Measurements from ENCODE around the gene ARAF. TPM values are rescaled to one million over a fixed set of nuclear protein-coding genes. Genes with fewer than 3 reads are reported as not detected.

Gene ARAF
- total and polyA plus RNA-seq, 2 of the 13 experiments (the other 11 are each of a cell fraction or from before 2014, with no cell fraction given), result 18.0 to 33.1 TPM

GRCh38 chrX:47581731-47582647 is 21.0 kb downstream of the ARAF start, which contains the start of gene TIMP1 (continued):
- TF ChIP-seq DR1 (CRISPR knock-in tag; IDR thresholded peaks at IDR 0.05) (no peak), CCDC6 (CRISPR knock-in tag; IDR thresholded peaks at IDR 0.05) (no peak), ZBTB10 (CRISPR knock-in tag; IDR thresholded peaks at IDR 0.05; ENCODE audit: borderline replicate concordance) (no peak), MAFF (IDR thresholded peaks at IDR 0.05; ENCODE audit: low read depth, low read length) (no peak), ZEB1 (IDR thresholded peaks at IDR 0.05; ENCODE audit: insufficient replicate concordance, low read depth) (no peak), EEA1 (CRISPR knock-in tag; IDR thresholded peaks at IDR 0.05; ENCODE audit: borderline replicate concordance) (no peak), SP140L (CRISPR knock-in tag; IDR thresholded peaks at IDR 0.05; ENCODE audit: borderline replicate concordance) (no peak), ZNF510 (CRISPR knock-in tag; IDR thresholded peaks at IDR 0.05; ENCODE audit: low read depth) (no peak), GABPA (IDR thresholded peaks at IDR 0.05; ENCODE audit: low read depth, low read length) (no peak; the same call in 1 of the 2 replicates), GABPA (CRISPR knock-in tag; IDR thresholded peaks at IDR 0.05; ENCODE audit: low read depth) (peak; percentile 56), TAF1 (CRISPR knock-in tag; IDR thresholded peaks at IDR 0.05) (peak; percentile 38; the same call in 1 of the 2 replicates), IKZF4 (CRISPR knock-in tag; IDR thresholded peaks at IDR 0.05; ENCODE audit: borderline replicate concordance, low read depth, not compliant biosample characterization) (no peak), KLF16 (CRISPR knock-in tag; IDR thresholded peaks at IDR 0.05) (no peak), ZNF234 (CRISPR knock-in tag; conservative IDR thresholded peaks at IDR 0.05) (no peak), TOE1 (CRISPR knock-in tag; IDR thresholded peaks at IDR 0.05) (no peak), TCF7L2 (IDR thresholded peaks at IDR 0.05; ENCODE audit: low read depth, low read length) (no peak), ZNF275 (CRISPR knock-in tag; IDR thresholded peaks at IDR 0.05; ENCODE audit: borderline replicate concordance) (no peak), ZBTB38 (CRISPR knock-in tag; IDR thresholded peaks at IDR 0.05) (no peak), ZNF7 (CRISPR knock-in tag; IDR thresholded peaks at IDR 0.05) (no peak)
- TF ChIP-seq, protein P1, sequence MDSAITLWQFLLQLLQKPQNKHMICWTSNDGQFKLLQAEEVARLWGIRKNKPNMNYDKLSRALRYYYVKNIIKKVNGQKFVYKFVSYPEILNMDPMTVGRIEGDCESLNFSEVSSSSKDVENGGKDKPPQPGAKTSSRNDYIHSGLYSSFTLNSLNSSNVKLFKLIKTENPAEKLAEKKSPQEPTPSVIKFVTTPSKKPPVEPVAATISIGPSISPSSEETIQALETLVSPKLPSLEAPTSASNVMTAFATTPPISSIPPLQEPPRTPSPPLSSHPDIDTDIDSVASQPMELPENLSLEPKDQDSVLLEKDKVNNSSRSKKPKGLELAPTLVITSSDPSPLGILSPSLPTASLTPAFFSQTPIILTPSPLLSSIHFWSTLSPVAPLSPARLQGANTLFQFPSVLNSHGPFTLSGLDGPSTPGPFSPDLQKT (CRISPR knock-in tag; IDR thresholded peaks at IDR 0.05; ENCODE audit: borderline replicate concordance), result no peak
- TF ChIP-seq, protein P2, sequence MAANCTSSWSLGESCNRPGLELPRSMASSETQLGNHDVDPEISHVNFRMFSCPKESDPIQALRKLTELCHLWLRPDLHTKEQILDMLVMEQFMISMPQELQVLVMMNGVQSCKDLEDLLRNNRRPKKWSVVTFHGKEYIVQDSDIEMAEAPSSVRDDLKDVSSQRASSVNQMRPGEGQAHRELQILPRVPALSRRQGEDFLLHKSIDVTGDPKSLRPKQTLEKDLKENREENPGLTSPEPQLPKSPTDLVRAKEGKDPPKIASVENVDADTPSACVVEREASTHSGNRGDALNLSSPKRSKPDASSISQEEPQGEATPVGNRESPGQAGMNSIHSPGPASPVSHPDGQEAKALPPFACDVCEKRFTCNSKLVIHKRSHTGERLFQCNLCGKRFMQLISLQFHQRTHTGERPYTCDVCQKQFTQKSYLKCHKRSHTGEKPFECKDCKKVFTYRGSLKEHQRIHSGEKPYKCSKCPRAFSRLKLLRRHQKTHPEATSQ (CRISPR knock-in tag; IDR thresholded peaks at IDR 0.05; ENCODE audit: borderline replicate concordance), result no peak
